Neural progenitor cell (in vitro differentiated cells): ENCODE results near the gene HLA-E.

ENCODE experiments used
- EZH2 ChIP-seq: fragments of 200-600 bp; sonication (generic); IDR thresholded peaks from 2 replicates; pipeline ENCODE4 v1.6.1; 2017; ENCODE audit warnings: antibody characterized with exemption, mild to moderate bottlenecking, moderate library complexity
- EZH2phosphoT487 ChIP-seq: fragments of 200-600 bp; sonication (generic); IDR thresholded peaks from 2 replicates; pipeline ENCODE4 v1.6.1; 2017; ENCODE audit warnings: antibody characterized with exemption
- TF ChIP-seq, protein P1 (sequence below): fragments of 200-600 bp; sonication (generic); IDR thresholded peaks from 2 replicates; pipeline ENCODE4 v1.5.1; 2017; ENCODE audit warnings: antibody characterized with exemption, mild to moderate bottlenecking

DNA sequence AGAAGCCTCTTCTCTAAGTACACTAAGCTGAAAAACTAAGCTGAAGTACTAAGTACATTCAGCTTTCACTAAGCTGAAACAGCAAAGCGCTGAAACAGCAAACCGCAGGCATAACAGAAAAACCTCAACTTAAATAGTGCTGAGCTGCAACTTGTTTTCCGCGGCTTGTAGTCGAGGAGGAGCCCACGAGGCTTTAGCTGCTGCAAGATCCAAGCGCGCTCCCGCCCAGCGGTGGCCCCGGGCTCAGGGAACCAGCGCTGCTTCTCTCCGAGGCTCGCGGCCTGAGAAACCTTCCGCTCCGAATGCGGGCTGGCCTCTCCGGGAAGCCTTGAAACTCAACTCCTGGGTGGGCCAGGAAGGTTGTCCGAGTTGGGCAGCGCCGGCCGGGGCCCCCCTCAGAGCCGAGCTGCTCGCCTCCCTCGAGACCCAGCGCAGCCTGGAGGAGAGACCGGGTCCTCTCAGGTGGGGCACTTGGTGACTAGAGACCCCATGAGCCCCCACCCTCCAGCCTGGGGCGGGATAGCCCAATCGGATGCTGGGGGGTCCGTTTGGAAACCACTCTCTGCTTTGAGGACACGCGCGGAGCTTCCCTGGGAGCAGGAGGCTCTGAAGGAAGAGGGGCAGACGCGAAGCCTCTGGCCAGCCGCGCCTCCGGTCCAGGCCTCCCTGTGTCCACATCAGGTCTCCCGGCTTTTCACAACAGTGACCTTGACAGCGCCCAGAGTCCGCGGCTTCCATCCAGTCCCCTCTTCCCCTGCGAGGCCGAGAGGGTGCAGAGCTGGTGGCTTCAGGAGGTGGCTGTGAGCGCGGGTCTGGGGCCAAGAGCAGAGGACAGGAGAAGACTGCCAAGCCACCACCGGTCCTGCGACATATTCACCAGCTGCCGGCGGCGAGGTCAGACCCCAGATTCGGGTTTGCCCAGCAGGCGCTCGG lies 38.1 kb upstream of the HLA-E start:
- TF ChIP-seq, protein P1, sequence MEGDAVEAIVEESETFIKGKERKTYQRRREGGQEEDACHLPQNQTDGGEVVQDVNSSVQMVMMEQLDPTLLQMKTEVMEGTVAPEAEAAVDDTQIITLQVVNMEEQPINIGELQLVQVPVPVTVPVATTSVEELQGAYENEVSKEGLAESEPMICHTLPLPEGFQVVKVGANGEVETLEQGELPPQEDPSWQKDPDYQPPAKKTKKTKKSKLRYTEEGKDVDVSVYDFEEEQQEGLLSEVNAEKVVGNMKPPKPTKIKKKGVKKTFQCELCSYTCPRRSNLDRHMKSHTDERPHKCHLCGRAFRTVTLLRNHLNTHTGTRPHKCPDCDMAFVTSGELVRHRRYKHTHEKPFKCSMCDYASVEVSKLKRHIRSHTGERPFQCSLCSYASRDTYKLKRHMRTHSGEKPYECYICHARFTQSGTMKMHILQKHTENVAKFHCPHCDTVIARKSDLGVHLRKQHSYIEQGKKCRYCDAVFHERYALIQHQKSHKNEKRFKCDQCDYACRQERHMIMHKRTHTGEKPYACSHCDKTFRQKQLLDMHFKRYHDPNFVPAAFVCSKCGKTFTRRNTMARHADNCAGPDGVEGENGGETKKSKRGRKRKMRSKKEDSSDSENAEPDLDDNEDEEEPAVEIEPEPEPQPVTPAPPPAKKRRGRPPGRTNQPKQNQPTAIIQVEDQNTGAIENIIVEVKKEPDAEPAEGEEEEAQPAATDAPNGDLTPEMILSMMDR, result no peak
- no peak for TF ChIP-seq EZH2
- TF ChIP-seq EZH2phosphoT487, result no peak
